HG02870 (cell line): ENCODE measurements around the gene RBM11.

Experiments
- ATAC-seq: cut with Tn5 transposase; IDR thresholded peaks from one replicate; pipeline ENCODE4 v1.9.1; 2021; ENCODE audit warnings: mild to moderate bottlenecking, moderate library complexity; ENCODE audit not compliant: unreplicated experiment

Gene RBM11

DNA sequence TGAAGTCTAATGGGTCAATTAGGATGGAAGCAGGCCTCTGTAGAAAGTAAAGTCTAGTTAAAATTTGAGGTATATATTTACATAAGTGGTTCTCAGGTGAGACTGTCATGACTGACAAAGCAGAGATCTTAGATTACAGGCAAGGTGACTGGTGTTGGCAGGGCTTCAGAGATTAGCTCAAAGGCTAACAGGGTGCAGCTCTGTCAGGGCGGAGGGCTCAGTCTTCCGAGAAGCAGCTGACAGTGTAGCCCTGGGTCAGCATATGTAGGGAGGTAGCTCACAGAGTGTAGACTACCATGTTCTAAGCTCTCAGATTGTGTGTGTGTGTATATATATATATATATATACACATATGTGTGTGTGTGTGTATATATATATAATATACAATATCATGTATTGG lies 54.7 kb downstream of the RBM11 start:
- ATAC-seq = no peak

DNA sequence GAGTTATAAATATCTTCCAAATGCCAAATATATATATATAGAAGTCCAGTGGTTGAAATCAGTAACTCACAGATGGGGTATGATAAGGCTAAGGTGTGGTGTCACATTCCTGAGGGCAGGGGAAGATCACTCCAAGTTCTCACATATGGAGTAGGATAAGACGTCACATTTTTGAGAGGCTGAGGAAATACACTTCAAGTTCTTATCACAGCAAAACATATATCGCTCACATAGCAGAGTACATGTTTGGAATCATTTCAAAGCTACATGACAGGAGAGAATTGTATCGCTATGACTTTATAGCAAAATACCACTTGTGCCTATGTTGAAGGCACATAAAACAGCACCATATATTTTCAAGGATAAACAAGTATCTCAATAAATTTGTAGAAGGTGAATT lies 55.1 kb downstream of the RBM11 start:
- no peak for ATAC-seq

DNA sequence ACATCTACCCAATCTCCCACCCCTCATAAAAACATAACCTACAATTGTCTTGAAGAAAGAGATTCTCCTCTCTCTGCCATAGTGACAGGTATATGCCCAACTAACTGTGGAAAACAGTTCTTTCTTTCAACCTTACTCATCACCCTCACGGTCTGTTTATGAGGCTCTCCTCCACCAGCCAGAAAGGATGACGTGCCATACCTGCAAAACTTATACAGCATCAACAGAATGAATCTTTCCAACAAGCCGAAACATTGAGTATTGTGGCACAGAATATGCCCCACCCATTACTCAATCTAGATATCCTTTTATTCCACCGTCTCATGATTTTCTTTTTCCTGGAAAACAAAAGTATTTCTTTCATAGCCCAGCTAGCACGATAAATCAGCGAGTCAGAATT lies 55.7 kb downstream of the RBM11 start:
- no peak for ATAC-seq

DNA sequence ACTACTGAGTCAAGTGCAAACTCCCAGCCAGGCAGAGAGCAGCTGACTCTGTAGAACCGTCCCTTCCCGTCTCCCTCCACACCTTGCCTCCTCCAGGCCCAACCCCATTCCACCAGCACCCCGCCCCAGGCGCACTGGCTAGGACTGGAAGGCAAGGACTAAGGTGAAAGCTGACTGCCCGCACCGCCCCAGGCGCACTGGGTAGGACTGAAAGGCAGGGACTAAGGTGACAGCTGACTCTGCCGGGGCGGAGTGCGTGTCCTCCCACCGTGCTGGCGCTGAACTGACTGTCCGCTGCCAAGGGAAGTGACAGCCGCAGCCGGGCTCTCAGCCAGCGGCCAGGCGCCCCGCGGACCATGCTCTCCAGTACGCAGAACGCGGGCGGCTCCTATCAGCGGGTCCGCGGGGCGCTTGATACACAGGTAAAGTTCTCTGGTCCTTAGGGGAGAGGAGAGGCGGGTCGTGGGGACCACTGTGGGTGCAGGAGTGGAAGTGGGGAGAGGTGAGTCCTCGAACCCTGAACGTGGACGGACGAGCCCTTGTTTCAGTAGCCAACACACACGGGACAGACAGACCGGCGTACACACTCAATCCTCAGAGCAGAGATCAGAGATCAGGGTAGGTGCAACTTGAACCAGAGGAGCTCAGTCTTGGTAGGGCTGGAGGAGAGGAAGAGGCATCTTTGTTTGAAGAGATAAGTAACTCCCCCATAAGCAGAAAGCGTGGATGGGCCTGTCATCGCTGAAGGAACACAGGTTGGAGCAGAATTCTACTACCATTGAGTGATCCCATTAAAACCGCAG lies 58.0 kb downstream of the RBM11 start:
- ATAC-seq = no peak

DNA sequence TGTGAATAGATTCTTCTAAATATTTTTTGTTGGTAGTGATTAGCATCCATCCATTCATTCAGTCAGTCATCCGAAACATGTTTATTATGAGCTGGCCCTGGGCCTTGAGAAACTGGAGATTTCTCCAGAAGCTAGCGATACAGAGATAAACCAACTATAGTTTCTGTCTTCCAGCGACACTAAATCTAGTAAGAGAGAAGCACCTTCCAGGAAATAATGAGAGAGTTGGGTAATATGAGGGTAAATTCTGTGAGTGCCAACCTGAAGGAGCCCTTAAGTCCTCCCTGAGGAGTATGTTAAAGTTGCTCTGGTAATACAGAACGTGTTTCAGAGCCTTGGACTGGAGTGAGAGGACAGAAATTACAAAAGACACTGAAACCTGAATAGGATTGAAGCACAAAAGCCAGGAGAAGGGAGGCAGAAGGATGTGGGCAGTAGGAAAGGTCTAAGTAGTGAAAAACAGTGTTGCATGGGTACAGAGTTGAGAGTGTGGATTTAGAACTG lies 59.8 kb downstream of the RBM11 start:
- ATAC-seq = no peak
